ENCODE data around the gene USP2.

The USP2 gene

GRCh38 chr11:119372260-119373058, 9.0 kb downstream of the USP2 start:
- TF ChIP-seq CTCF (IDR thresholded peaks at IDR 0.05; ENCODE audit: low read depth, low read length) (no peak), MAX (IDR thresholded peaks at IDR 0.05; ENCODE audit: low read depth, low read length) (no peak), MYC (IDR thresholded peaks at IDR 0.05; ENCODE audit: low read depth, low read length) (no peak), POLR2A (IDR thresholded peaks at IDR 0.05; ENCODE audit: extremely low read depth, insufficient read length) (no peak)
- H3K4me3 ChIP-seq (ENCODE audit: low read depth, low read length), result no peak overlapping the region
- no peak for DNase-seq (ENCODE audit: low read depth)

- H3K4me3 ChIP-seq (ENCODE audit: low read depth, low read length), result no peak overlapping the region
- DNase-seq (ENCODE audit: low read depth), result peak; percentile 45
- TF ChIP-seq CTCF (IDR thresholded peaks at IDR 0.05; ENCODE audit: low read depth, low read length), result no peak
- TF ChIP-seq MYC (IDR thresholded peaks at IDR 0.05; ENCODE audit: low read depth, low read length), result peak; percentile 75
- TF ChIP-seq MAX (IDR thresholded peaks at IDR 0.05; ENCODE audit: low read depth, low read length), result peak; percentile 85
- no peak for TF ChIP-seq POLR2A (IDR thresholded peaks at IDR 0.05; ENCODE audit: extremely low read depth, insufficient read length)
Observed at GRCh38 chr11:119371778-119372182, 9.7 kb downstream of the USP2 start.

GRCh38 chr11:119371067-119371601, 10.4 kb downstream of the USP2 start:
- TF ChIP-seq POLR2A (IDR thresholded peaks at IDR 0.05; ENCODE audit: extremely low read depth, insufficient read length), result no peak
- TF ChIP-seq MAX (IDR thresholded peaks at IDR 0.05; ENCODE audit: low read depth, low read length), result no peak
- TF ChIP-seq MYC (IDR thresholded peaks at IDR 0.05; ENCODE audit: low read depth, low read length), result no peak
- TF ChIP-seq CTCF (IDR thresholded peaks at IDR 0.05; ENCODE audit: low read depth, low read length), result no peak
- no peak for DNase-seq (ENCODE audit: low read depth)
- no peak overlapping the region for H3K4me3 ChIP-seq (ENCODE audit: low read depth, low read length)

- DNase-seq (ENCODE audit: low read depth), result no peak
- no peak for TF ChIP-seq CTCF (IDR thresholded peaks at IDR 0.05; ENCODE audit: low read depth, low read length)
- TF ChIP-seq MYC (IDR thresholded peaks at IDR 0.05; ENCODE audit: low read depth, low read length), result no peak
- TF ChIP-seq MAX (IDR thresholded peaks at IDR 0.05; ENCODE audit: low read depth, low read length), result no peak
- TF ChIP-seq POLR2A (IDR thresholded peaks at IDR 0.05; ENCODE audit: extremely low read depth, insufficient read length), result no peak
- no peak overlapping the region for H3K4me3 ChIP-seq (ENCODE audit: low read depth, low read length)
Observed at GRCh38 chr11:119370486-119371046, 10.9 kb downstream of the USP2 start.

- no peak overlapping the region for H3K4me3 ChIP-seq (ENCODE audit: low read depth, low read length)
- no peak for DNase-seq (ENCODE audit: low read depth)
- TF ChIP-seq POLR2A (IDR thresholded peaks at IDR 0.05; ENCODE audit: extremely low read depth, insufficient read length) (no peak), CTCF (IDR thresholded peaks at IDR 0.05; ENCODE audit: low read depth, low read length) (no peak), MYC (IDR thresholded peaks at IDR 0.05; ENCODE audit: low read depth, low read length) (no peak), MAX (IDR thresholded peaks at IDR 0.05; ENCODE audit: low read depth, low read length) (no peak)
Observed at GRCh38 chr11:119369132-119369925, 12.2 kb downstream of the USP2 start.

All from NB4 (cell line).